Measurements from ENCODE around the gene GALK1.

Gene GALK1

GRCh38 chr17:75724016-75725003 is 40.7 kb downstream of the GALK1 start:
- no peak for DNase-seq (ENCODE audit: low read depth)

GRCh38 chr17:75723171-75723930 is 41.6 kb downstream of the GALK1 start:
- no peak for DNase-seq (ENCODE audit: low read depth)

- no peak for DNase-seq (ENCODE audit: low read depth)
These were observed 42.4 kb downstream of the GALK1 start for GRCh38 chr17:75722542-75723095.

GRCh38 chr17:75722076-75722475 is 42.9 kb downstream of the GALK1 start:
- no peak for DNase-seq (ENCODE audit: low read depth)

- DNase-seq (ENCODE audit: low read depth), result no peak
These were observed 43.5 kb downstream of the GALK1 start for GRCh38 chr17:75721463-75722011.

- DNase-seq (ENCODE audit: low read depth), result no peak
These were observed 44.1 kb downstream of the GALK1 start, which contains the start of gene ITGB4 for GRCh38 chr17:75720656-75721462. TSS of gene ITGB4 (plus strand) at chr17:75721459. CDS start at chr17:75724704, 3,245 bp downstream.

GRCh38 chr17:75719732-75720131 is 45.3 kb downstream of the GALK1 start:
- no peak for DNase-seq (ENCODE audit: low read depth)

- DNase-seq (ENCODE audit: low read depth), result no peak
These were observed 52.5 kb downstream of the GALK1 start for GRCh38 chr17:75712446-75712845.

Data from non-pigmented ciliary epithelial cell (primary cell).